ENCODE data around the gene LGALS3.

LGALS3 gene

DNA sequence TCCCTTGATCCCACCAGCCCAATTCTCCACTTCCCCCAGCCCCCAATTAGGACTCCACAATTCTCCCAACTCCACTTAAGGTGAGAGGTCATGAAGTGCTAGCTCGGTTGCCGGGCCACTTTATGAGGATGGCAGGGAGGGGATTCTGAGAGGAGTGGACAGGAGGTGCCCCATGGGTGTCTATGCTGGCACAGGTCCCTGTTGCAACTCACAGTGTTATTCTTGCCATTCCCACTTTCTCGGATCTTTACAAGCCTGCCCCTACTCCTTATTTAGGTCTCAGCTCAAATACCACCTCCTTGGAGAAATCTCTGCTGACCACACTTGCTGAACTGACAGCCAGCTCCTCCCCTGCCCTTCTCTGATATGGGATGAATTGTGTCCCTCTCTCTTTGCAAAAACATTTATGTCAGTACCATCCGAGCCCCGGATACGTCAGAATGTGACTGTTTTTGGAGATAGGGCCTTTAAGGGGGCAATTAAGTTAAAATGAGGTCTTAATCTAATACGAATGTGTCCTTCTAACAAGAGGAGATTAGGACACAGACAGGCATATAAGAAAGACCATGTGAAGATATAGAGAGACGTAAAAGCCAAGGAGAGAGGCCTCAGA lies 4.2 kb upstream of the LGALS3 start:
- TF ChIP-seq, protein P1, sequence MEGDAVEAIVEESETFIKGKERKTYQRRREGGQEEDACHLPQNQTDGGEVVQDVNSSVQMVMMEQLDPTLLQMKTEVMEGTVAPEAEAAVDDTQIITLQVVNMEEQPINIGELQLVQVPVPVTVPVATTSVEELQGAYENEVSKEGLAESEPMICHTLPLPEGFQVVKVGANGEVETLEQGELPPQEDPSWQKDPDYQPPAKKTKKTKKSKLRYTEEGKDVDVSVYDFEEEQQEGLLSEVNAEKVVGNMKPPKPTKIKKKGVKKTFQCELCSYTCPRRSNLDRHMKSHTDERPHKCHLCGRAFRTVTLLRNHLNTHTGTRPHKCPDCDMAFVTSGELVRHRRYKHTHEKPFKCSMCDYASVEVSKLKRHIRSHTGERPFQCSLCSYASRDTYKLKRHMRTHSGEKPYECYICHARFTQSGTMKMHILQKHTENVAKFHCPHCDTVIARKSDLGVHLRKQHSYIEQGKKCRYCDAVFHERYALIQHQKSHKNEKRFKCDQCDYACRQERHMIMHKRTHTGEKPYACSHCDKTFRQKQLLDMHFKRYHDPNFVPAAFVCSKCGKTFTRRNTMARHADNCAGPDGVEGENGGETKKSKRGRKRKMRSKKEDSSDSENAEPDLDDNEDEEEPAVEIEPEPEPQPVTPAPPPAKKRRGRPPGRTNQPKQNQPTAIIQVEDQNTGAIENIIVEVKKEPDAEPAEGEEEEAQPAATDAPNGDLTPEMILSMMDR (IDR thresholded peaks at IDR 0.05; ENCODE audit: low read depth, low read length), result no peak
- no peak for DNase-seq (ENCODE audit: low read depth, low spot score)
- in situ Hi-C loops (cut with HindIII; ENCODE audit: low sequenced_read_pairs), result no loop called here
- no peak overlapping the region for H3K4me3 ChIP-seq (ENCODE audit: low read depth, low read length)

DNA sequence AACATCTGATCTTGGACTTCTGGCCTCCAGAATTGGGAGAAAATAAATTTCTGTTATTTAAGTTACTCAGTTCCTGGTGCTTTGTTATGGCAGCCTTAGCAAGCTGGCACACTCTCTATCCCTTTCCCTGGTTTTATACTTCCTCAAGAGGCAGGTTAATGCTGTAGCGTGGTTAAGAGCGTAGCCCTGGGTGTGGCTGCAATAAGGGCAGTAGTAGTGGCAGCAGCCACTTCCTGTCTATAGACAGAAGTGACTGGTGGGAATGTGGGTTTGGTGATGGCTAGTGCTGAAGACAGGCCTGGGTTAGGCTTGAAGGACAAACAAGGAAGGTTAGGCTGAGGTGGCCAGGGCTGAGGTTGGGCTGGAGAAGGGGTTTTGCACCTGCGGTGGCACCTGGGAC lies 3.6 kb upstream of the LGALS3 start:
- no peak overlapping the region for H3K4me3 ChIP-seq (ENCODE audit: low read depth, low read length)
- TF ChIP-seq, protein P1 (IDR thresholded peaks at IDR 0.05; ENCODE audit: low read depth, low read length), result no peak
- in situ Hi-C loops (cut with HindIII; ENCODE audit: low sequenced_read_pairs), result no loop called here
- DNase-seq (ENCODE audit: low read depth, low spot score), result no peak

DNA sequence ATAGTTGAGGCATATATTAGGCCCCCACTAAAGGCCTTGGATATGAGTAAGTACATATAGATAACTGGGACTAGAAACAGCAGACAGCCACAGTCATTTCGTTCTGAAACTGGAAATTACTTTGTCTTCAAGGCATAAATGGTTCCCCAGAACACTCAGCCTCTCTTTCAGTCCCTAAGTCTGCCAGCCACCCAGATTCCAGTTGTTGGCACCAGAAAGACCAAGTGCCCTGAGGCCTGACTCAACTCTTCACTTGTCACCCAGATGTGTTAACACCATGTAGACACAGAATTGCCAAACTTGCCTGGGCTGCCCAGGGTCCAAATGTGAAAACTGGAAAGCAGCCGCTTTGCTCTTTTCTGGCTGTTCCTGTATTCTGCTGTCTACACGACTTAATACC lies 3.0 kb upstream of the LGALS3 start:
- in situ Hi-C loops (cut with HindIII; ENCODE audit: low sequenced_read_pairs), result no loop called here
- no peak overlapping the region for H3K4me3 ChIP-seq (ENCODE audit: low read depth, low read length)
- TF ChIP-seq, protein P1 (IDR thresholded peaks at IDR 0.05; ENCODE audit: low read depth, low read length), result no peak
- no peak for DNase-seq (ENCODE audit: low read depth, low spot score)

DNA sequence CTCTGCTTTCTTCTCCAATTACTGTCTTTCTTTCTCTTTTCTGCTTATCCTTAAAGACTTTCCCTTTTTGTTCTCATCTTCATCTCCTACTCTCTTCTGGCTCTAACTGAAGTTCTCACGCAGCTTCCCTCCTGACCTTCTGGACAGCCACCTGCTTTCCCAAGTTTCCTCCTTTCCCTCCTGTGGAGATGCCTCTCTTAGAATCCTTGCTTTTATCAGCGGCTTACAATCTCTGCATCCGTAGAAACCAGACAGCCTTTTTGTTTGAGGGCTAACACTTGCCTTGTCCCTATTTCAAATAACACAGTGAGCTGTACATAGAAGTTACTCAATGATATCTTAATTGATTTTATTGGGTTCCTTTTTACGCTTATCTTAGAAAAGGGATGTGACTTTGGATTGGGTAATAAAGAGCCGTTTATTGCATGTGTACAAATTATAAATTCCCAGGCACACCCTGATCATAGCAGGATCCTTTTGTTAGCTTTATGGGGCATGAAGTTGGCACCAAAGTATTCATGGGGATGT lies 2.1 kb upstream of the LGALS3 start:
- in situ Hi-C loops (cut with HindIII; ENCODE audit: low sequenced_read_pairs), result no loop called here
- TF ChIP-seq, protein P1 (IDR thresholded peaks at IDR 0.05; ENCODE audit: low read depth, low read length), result no peak
- H3K4me3 ChIP-seq (ENCODE audit: low read depth, low read length), result no peak overlapping the region
- no peak for DNase-seq (ENCODE audit: low read depth, low spot score)

DNA sequence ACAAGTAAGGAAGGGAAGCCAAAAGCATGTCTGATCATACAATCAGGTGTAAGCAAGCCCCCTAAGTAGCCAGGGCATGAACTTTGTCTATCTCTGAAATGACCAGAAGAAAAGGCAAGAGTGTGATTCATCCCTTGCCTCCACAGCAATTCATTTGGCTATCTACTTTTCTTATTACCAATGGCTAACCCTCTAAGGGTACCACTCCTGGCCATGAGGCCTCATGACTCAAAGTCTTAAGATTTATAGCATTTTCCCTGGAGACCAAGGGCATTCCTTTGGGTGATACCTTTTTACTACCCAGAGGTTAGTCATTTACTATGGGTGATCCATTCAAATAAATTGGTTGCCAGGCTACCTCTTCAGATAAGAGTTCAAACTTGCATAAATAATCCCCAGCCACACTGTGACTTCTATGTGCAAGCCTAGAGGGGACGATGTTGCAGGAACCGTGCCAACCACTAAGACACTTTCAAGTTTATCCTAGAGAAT lies 1.5 kb upstream of the LGALS3 start:
- TF ChIP-seq, protein P1 (IDR thresholded peaks at IDR 0.05; ENCODE audit: low read depth, low read length), result no peak
- H3K4me3 ChIP-seq (ENCODE audit: low read depth, low read length), result no peak overlapping the region
- DNase-seq (ENCODE audit: low read depth, low spot score), result no peak
- in situ Hi-C loops (cut with HindIII; ENCODE audit: low sequenced_read_pairs), result no loop called here

DNA sequence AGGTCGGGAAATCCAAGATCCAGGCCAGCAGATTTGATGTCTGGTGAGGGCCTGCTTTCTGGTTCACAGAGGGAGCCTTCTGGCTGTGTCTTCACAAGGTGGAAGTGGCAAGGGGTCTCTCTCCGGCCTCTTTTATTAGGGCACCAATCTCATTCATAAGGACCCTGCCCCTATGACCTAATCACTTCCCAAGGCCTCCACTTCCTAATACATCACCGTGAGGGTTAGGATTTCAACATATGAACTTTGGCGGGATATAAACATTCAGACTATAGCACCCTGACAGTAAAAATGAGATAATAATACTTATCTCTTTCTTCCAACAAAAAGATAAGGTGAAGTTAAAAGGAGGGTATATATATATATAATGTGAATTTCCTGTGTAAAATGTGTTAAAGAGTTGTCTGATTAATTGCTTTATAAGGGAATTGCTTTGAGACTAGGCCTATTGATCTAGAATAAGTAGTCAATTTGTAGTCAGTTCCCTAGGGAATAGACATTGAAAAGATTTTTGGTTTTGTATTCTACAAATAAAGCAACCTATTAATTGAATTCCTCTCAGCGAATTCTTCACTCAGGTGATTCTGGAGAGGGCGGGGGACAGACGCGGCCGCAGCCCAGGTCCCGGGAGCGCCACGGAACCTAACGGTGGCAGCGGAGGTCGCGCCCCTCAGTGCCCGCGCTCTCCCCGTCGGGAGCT lies 516 bp upstream of the LGALS3 start:
- TF ChIP-seq, protein P1 (IDR thresholded peaks at IDR 0.05; ENCODE audit: low read depth, low read length), result no peak
- DNase-seq (ENCODE audit: low read depth, low spot score), result no peak
- peak overlapping the region; percentile 75 for H3K4me3 ChIP-seq (ENCODE audit: low read depth, low read length)
- in situ Hi-C loops (cut with HindIII; ENCODE audit: low sequenced_read_pairs), result no loop called here
